CD14-positive monocyte (primary cell): ENCODE measurements around the gene KNL1. TPM values are rescaled to one million over a fixed set of nuclear protein-coding genes. Genes with fewer than 3 reads are reported as not detected.
"Not testable (repeated sequence)": the region's sequence is repeated elsewhere in the genome, so short reads cannot be mapped to it uniquely, and the experiment has no call there.

Experiments
- DNase-seq, 3 donors: peaks; one replicate each; pipeline ENCODE4 v3.0.0-alpha.2; 2011 to 2022
- H2AFZ ChIP-seq: 2 replicates; pipeline ENCODE4 v1.6.0; 2012; ENCODE audit warnings: mild to moderate bottlenecking, low read depth, low read length, inconsistent platforms; ENCODE audit not compliant: insufficient read depth, poor library complexity, severe bottlenecking
- H3K27ac ChIP-seq, 2 donors: 1 replicate in 1 of 2; 2 replicates in 1 of 2; pipeline ENCODE4 v1.5.1; 2012 to 2013; ENCODE audit warnings: low read length in 2 of 2, control low read depth in 1 of 2, inconsistent platforms in 1 of 2, low read depth in 1 of 2, mild to moderate bottlenecking in 1 of 2
- H3K27me3 ChIP-seq, 2 donors: one replicate each; pipeline versions ENCODE4 v1.6.0 to v1.6.1; 2011 to 2013; ENCODE audit warnings: low read length in 2 of 2; ENCODE audit not compliant: control insufficient read depth in 2 of 2, insufficient read depth in 2 of 2
- H3K36me3 ChIP-seq, 2 donors: replicated peaks in 1 of 2; 1 replicate in 1 of 2; 2 replicates in 1 of 2; pipeline versions ENCODE4 v1.5.1 to v1.6.1; 2012 to 2013; ENCODE audit warnings: low read length in 2 of 2, control low read depth in 1 of 2, inconsistent platforms in 1 of 2, mild to moderate bottlenecking in 1 of 2; ENCODE audit not compliant: insufficient read depth in 2 of 2, control insufficient read depth in 1 of 2
- H3K4me1 ChIP-seq, 2 donors: 1 replicate in 1 of 2; 2 replicates in 1 of 2; pipeline versions ENCODE4 v1.5.1 to v1.6.1; 2012 to 2013; ENCODE audit warnings: low read length in 2 of 2, control low read depth in 1 of 2, inconsistent platforms in 1 of 2, mild to moderate bottlenecking in 1 of 2, moderate library complexity in 1 of 2; ENCODE audit not compliant: insufficient read depth in 2 of 2, control insufficient read depth in 1 of 2
- H3K4me2 ChIP-seq: replicated peaks from 2 replicates; pipeline ENCODE3; 2012; ENCODE audit warnings: low read length, moderate library complexity, mild to moderate bottlenecking; ENCODE audit not compliant: poor library complexity, severe bottlenecking; ENCODE audit errors: extremely low read depth
- H3K4me3 ChIP-seq, 3 experiments: fragments of 200-600 bp in 1 of 3; sonication (generic) in 1 of 3; replicated peaks in 1 of 3; 1 replicate in 2 of 3; 2 replicates in 1 of 3; pipeline ENCODE4 v1.5.1; 2011 to 2013; ENCODE audit warnings: low read length in 3 of 3, mild to moderate bottlenecking in 3 of 3, control low read depth in 2 of 3, low read depth in 2 of 3, inconsistent platforms in 1 of 3, moderate library complexity in 1 of 3
- H3K79me2 ChIP-seq: 2 replicates; pipeline ENCODE4 v1.6.0; 2012; ENCODE audit warnings: mild to moderate bottlenecking, control low read depth, inconsistent platforms, low read length, moderate library complexity; ENCODE audit not compliant: insufficient read depth
- H3K9ac ChIP-seq: 2 replicates; pipeline ENCODE4 v1.6.0; 2017; ENCODE audit warnings: low read length, mild to moderate bottlenecking; ENCODE audit not compliant: insufficient read depth, poor library complexity, severe bottlenecking
- H3K9me3 ChIP-seq, 2 donors: replicated peaks in 1 of 2; 1 replicate in 1 of 2; 2 replicates in 1 of 2; pipeline versions ENCODE4 v1.5.1 to v1.6.1; 2012 to 2013; ENCODE audit warnings: low read length in 2 of 2, control low read depth in 1 of 2; ENCODE audit not compliant: control insufficient read depth in 1 of 2, insufficient read depth in 1 of 2
- H4K20me1 ChIP-seq: 2 replicates; pipeline ENCODE4 v1.6.0; 2012; ENCODE audit warnings: mild to moderate bottlenecking, low read length, control low read depth, moderate library complexity; ENCODE audit not compliant: insufficient read depth
- H3K27ac Mint-ChIP-seq, 7 donors: one replicate each; pipeline ENCODE4 v1.8.0; 2020; ENCODE audit warnings: mild to moderate bottlenecking in 7 of 7, mixed read lengths in 7 of 7, moderate library complexity in 6 of 7, inconsistent platforms in 2 of 7
- H3K27me3 Mint-ChIP-seq, 3 donors: one replicate each; pipeline ENCODE4 v1.8.0; 2021 to 2022; ENCODE audit warnings: low read depth in 3 of 3, mild to moderate bottlenecking in 3 of 3, mixed read lengths in 3 of 3, moderate library complexity in 3 of 3, inconsistent platforms in 1 of 3
- H3K36me3 Mint-ChIP-seq, 2 donors: one replicate each; pipeline ENCODE4 v1.8.0; 2020; ENCODE audit warnings: mixed read lengths in 2 of 2, inconsistent platforms in 1 of 2, mild to moderate bottlenecking in 1 of 2
- H3K4me1 Mint-ChIP-seq: one replicate; pipeline ENCODE4 v1.8.0; 2020; ENCODE audit warnings: mild to moderate bottlenecking, mixed read lengths
- H3K4me3 Mint-ChIP-seq, 2 donors: one replicate each; pipeline ENCODE4 v1.8.0; 2020; ENCODE audit warnings: mild to moderate bottlenecking in 2 of 2, mixed read lengths in 2 of 2, moderate library complexity in 1 of 2
- H3K9me3 Mint-ChIP-seq, 7 donors: one replicate each; pipeline ENCODE4 v1.8.0; 2020 to 2022; ENCODE audit warnings: mixed read lengths in 7 of 7, mild to moderate bottlenecking in 6 of 7, moderate library complexity in 6 of 7, inconsistent platforms in 2 of 7
- CTCF ChIP-seq: fragments of 200-600 bp; IDR thresholded peaks from one replicate; pipeline ENCODE4 v1.8.0; 2022; ENCODE audit warnings: antibody characterized with exemption, mild to moderate bottlenecking
- WGBS: methylation state at CpG from one replicate; pipeline ENCODE4 v1.1.5; 2013; ENCODE audit warnings: missing lambda C conversion rate; ENCODE audit not compliant: insufficient coverage; 5-methylcytosine and 5-hydroxymethylcytosine counted together
- intact Hi-C, 2 donors: fragments of 100-400 bp; cut with micrococcal nuclease; formaldehyde crosslinking; loops; one replicate each; pipeline versions ENCODE4 v1.15.0 to v1.15.1; 2023
- polyA plus RNA-seq, 3 donors: library from polyadenylated mRNA; depleted of rRNA in 1 of 3; unstranded in 2 of 3; stranded (reverse) in 1 of 3; fragments of 300-500 nt in 2 of 3; fragments of >200 nt in 1 of 3; fragmentation: Illumina TruSeq in 2 of 3; gene quantifications; 1 replicate in 2 of 3; 2 replicates in 1 of 3; pipeline ENCODE4 v1.2.3, GENCODE V29; 2012 to 2021

KNL1 gene
- polyA plus RNA-seq, 3 donors, result 0.13 to 0.38 (median 0.16) TPM

GRCh38 chr15:40664909-40665308, 70.9 kb downstream of the KNL1 start:
- H3K4me1 ChIP-seq, result no peaks in the 10 kb centered on the region
- H3K36me3 ChIP-seq, result peaks cover 24 to 47% of the 10 kb centered on the region in 2 donors
- no peak overlapping the region for H3K9ac ChIP-seq
- H3K27me3 Mint-ChIP-seq, result no peaks in the 10 kb centered on the region
- no peak overlapping the region for H2AFZ ChIP-seq
- H3K4me3 ChIP-seq, result no peak overlapping the region
- H3K9me3 Mint-ChIP-seq, result peaks cover 0 to 3% (median 0%) of the 10 kb centered on the region in 7 donors
- H3K27ac ChIP-seq, result no peak overlapping the region
- no peak for TF ChIP-seq CTCF
- H3K4me3 Mint-ChIP-seq, result no peak overlapping the region
- H3K27ac Mint-ChIP-seq, result no peak overlapping the region
- intact Hi-C loops, result no loop called here
- no peaks in the 10 kb centered on the region for H4K20me1 ChIP-seq
- H3K36me3 Mint-ChIP-seq, result peaks cover 28 to 52% of the 10 kb centered on the region in 2 donors
- no peaks in the 10 kb centered on the region for H3K9me3 ChIP-seq
- H3K27me3 ChIP-seq, result no peaks in the 10 kb centered on the region
- H3K4me1 Mint-ChIP-seq, result no peaks in the 10 kb centered on the region
- no peaks in the 10 kb centered on the region for H3K79me2 ChIP-seq
- no peak for DNase-seq
- 95% methylated on average over 4 of the region's 7 CpGs for WGBS
- no peak overlapping the region for H3K4me2 ChIP-seq

- DNase-seq, H3K27me3 Mint-ChIP-seq, H3K36me3 ChIP-seq, H4K20me1 ChIP-seq, H3K4me3 Mint-ChIP-seq, H3K27me3 ChIP-seq, H3K4me1 Mint-ChIP-seq, H3K4me3 ChIP-seq, H3K27ac ChIP-seq, H3K79me2 ChIP-seq, H3K9ac ChIP-seq, H3K27ac Mint-ChIP-seq, H3K36me3 Mint-ChIP-seq, H3K4me1 ChIP-seq, H3K4me2 ChIP-seq, H3K9me3 ChIP-seq, H3K9me3 Mint-ChIP-seq, H2AFZ ChIP-seq: not testable (repeated sequence)
- no CpG with 5 or more reads among the region's 6 CpGs for WGBS
- intact Hi-C loops, result loop anchor here in 1 of 2 donors (5.0 kb wide), 1 partner anchor 106 kb away; no protein-coding TSS in a partner anchor
These were observed 82.2 kb downstream of the KNL1 start for GRCh38 chr15:40676290-40676689.

- not testable (repeated sequence) for H3K36me3 Mint-ChIP-seq, H3K4me1 ChIP-seq
- intact Hi-C loops, result loop anchor here in 1 of 2 donors (5.0 kb wide), 1 partner anchor 105 kb away; no protein-coding TSS in a partner anchor
These were observed 82.9 kb downstream of the KNL1 start for GRCh38 chr15:40676906-40677305.

More at GRCh38 chr15:40676906-40677305, 82.9 kb downstream of the KNL1 start:
- H3K4me2 ChIP-seq, H3K36me3 ChIP-seq, H3K4me1 Mint-ChIP-seq, H3K27ac ChIP-seq, H3K27ac Mint-ChIP-seq, H3K4me3 Mint-ChIP-seq, H3K4me3 ChIP-seq, H3K79me2 ChIP-seq, H3K9ac ChIP-seq, H4K20me1 ChIP-seq, H3K27me3 ChIP-seq, H3K9me3 ChIP-seq, DNase-seq, H3K27me3 Mint-ChIP-seq, H2AFZ ChIP-seq, H3K9me3 Mint-ChIP-seq: not testable (repeated sequence)
- WGBS, result 94% methylated on average over 22 of the region's 38 CpGs
